IMR-90 (cell line): Measurements from ENCODE around the gene FNDC1. TPM values are rescaled to one million over a fixed set of nuclear protein-coding genes. Genes with fewer than 3 reads are reported as not detected.

Experiments used
- ATAC-seq: fragments of 200-7000 bp; cut with Tn5 transposase; 2 replicates; pipeline ENCODE4 v1.9.1; 2020; ENCODE audit warnings: low read depth, mild to moderate bottlenecking, moderate library complexity
- BruUV-seq: library from RNA; stranded (reverse); fragments of 400-500 nt; replicated peaks from 2 replicates; lab custom pipeline; 2021; lab: Mats Ljungman, UMichigan
- CTCF ChIA-PET: fragments of 300-600 bp; formaldehyde crosslinking; extraction: SDS; loops from one replicate; lab custom pipeline; 2021; ENCODE audit warnings: antibody characterized with exemption; lab: Yijun Ruan, JAX
- POLR2A ChIA-PET: fragments of 300-600 bp; sonication (Branson Sonifier 250); formaldehyde crosslinking; loops from one replicate; lab custom pipeline; 2022; ENCODE audit warnings: antibody characterized with exemption; ENCODE audit not compliant: unreplicated experiment; lab: Charles Lee
- DNase-seq: peaks from one replicate; pipeline ENCODE4 v3.0.0; 2013
- H2AFZ ChIP-seq: replicated peaks from 2 replicates; pipeline ENCODE3; 2013; ENCODE audit warnings: low read length, mild to moderate bottlenecking; ENCODE audit not compliant: poor library complexity
- H2AK5ac ChIP-seq: 2 replicates; pipeline ENCODE4 v1.6.1; 2013; ENCODE audit warnings: low read depth, low read length, inconsistent platforms
- H2AK9ac ChIP-seq: replicated peaks from 2 replicates; pipeline ENCODE3; 2013; ENCODE audit warnings: mild to moderate bottlenecking, low read depth, low read length, moderate library complexity; ENCODE audit not compliant: poor library complexity
- H2BK120ac ChIP-seq: 2 replicates; pipeline ENCODE4 v1.6.1; 2013; ENCODE audit warnings: low read depth, low read length, inconsistent platforms
- H2BK15ac ChIP-seq: 3 replicates; pipeline ENCODE4 v1.6.1; 2013; ENCODE audit warnings: low read depth, low read length, inconsistent platforms
- H2BK20ac ChIP-seq: 2 replicates; pipeline ENCODE4 v1.6.1; 2013; ENCODE audit warnings: low read depth, mild to moderate bottlenecking, inconsistent platforms, low read length, moderate library complexity
- H2BK5ac ChIP-seq: 2 replicates; pipeline ENCODE4 v1.6.1; 2013; ENCODE audit warnings: mild to moderate bottlenecking, low read depth, low read length, inconsistent platforms; ENCODE audit not compliant: poor library complexity, severe bottlenecking
- H3K14ac ChIP-seq: replicated peaks from 2 replicates; pipeline ENCODE4 v1.6.1; 2013; ENCODE audit warnings: low read depth, low read length, inconsistent platforms
- H3K18ac ChIP-seq: 2 replicates; pipeline ENCODE4 v1.6.1; 2013; ENCODE audit warnings: low read depth, low read length, control low read depth
- H3K23ac ChIP-seq: 2 replicates; pipeline ENCODE4 v1.6.1; 2013; ENCODE audit warnings: low read depth, low read length, inconsistent platforms
- H3K27ac ChIP-seq: 2 replicates; pipeline ENCODE4 v1.5.1; 2013; ENCODE audit warnings: mild to moderate bottlenecking, control low read depth, low read length; ENCODE audit not compliant: insufficient read depth
- H3K27me3 ChIP-seq: 2 replicates; pipeline ENCODE4 v1.6.1; 2013; ENCODE audit warnings: low read length; ENCODE audit not compliant: control insufficient read depth, insufficient read depth
- H3K36me3 ChIP-seq: 2 replicates; pipeline ENCODE4 v1.6.1; 2013; ENCODE audit warnings: low read length, mixed read lengths; ENCODE audit not compliant: control insufficient read depth, insufficient read depth
- H3K4ac ChIP-seq: 2 replicates; pipeline ENCODE4 v1.6.1; 2013; ENCODE audit warnings: low read depth, low read length, inconsistent platforms
- H3K4me1 ChIP-seq: 2 replicates; pipeline ENCODE4 v1.6.1; 2013; ENCODE audit warnings: low read length, mixed read lengths; ENCODE audit not compliant: control insufficient read depth, insufficient read depth
- H3K4me2 ChIP-seq: 2 replicates; pipeline ENCODE4 v1.6.1; 2013; ENCODE audit warnings: low read depth, mild to moderate bottlenecking, control low read depth, low read length, moderate library complexity
- H3K4me3 ChIP-seq: 2 replicates; pipeline ENCODE4 v1.5.1; 2013; ENCODE audit warnings: low read depth, mild to moderate bottlenecking, control low read depth, low read length, moderate library complexity; ENCODE audit not compliant: insufficient read depth
- H3K56ac ChIP-seq: 2 replicates; pipeline ENCODE4 v1.6.1; 2013; ENCODE audit warnings: low read length, inconsistent platforms; ENCODE audit not compliant: insufficient read depth; ENCODE audit errors: extremely low read depth
- H3K79me1 ChIP-seq, 2 experiments: 2 replicates each; pipeline ENCODE4 v1.6.1; 2013; ENCODE audit warnings: low read length in 2 of 2, inconsistent platforms in 1 of 2, low read depth in 1 of 2
- H3K9ac ChIP-seq: 2 replicates; pipeline ENCODE4 v1.6.1; 2013; ENCODE audit warnings: low read depth, low read length, control low read depth
- H3K9me1 ChIP-seq: 2 replicates; pipeline ENCODE4 v1.6.1; 2013; ENCODE audit warnings: low read length, inconsistent platforms; ENCODE audit not compliant: insufficient read depth
- H3K9me3 ChIP-seq: 2 replicates; pipeline ENCODE4 v1.6.1; 2013; ENCODE audit warnings: low read length; ENCODE audit not compliant: control insufficient read depth, insufficient read depth
- H4K20me1 ChIP-seq: 2 replicates; pipeline ENCODE4 v1.6.1; 2013; ENCODE audit warnings: low read length, inconsistent platforms; ENCODE audit not compliant: insufficient read depth
- H4K5ac ChIP-seq: 2 replicates; pipeline ENCODE4 v1.6.1; 2013; ENCODE audit warnings: mild to moderate bottlenecking, low read depth, low read length, control low read depth
- H4K8ac ChIP-seq, 2 experiments: 2 replicates each; pipeline ENCODE4 v1.6.1; 2013; ENCODE audit warnings: low read depth in 2 of 2, low read length in 2 of 2, control low read depth in 1 of 2, inconsistent platforms in 1 of 2
- H4K91ac ChIP-seq: 2 replicates; pipeline ENCODE4 v1.6.1; 2013; ENCODE audit warnings: low read depth, low read length, inconsistent platforms; ENCODE audit not compliant: insufficient read depth
- SMC3 ChIP-seq: fragments of 150-350 bp; IDR thresholded peaks from 2 replicates; pipeline ENCODE4 v1.6.1; 2016; ENCODE audit warnings: low read depth, mild to moderate bottlenecking, antibody characterized with exemption, low read length, moderate library complexity
- dilution Hi-C: fragments of 300-500 bp; cut with HindIII; formaldehyde crosslinking; loops from one replicate; pipeline ENCODE4 v1.14.3; 2018; ENCODE audit warnings: low sequenced_read_pairs; ENCODE audit not compliant: unreplicated experiment
- in situ Hi-C: fragments of 300-500 bp; cut with MboI; formaldehyde crosslinking; loops from 3 replicates; pipeline ENCODE4 v1.14.3; 2019; ENCODE audit warnings: low sequenced_read_pairs, inconsistent platforms, mixed read lengths
- intact Hi-C: fragments of 100-400 bp; cut with micrococcal nuclease; formaldehyde crosslinking; loops from 2 replicates; pipeline ENCODE4 v1.10.0; 2022
- polyA plus RNA-seq, 3 experiments: library from polyadenylated mRNA; depleted of rRNA; stranded (reverse); fragments of >200 nt; gene quantifications; 2 replicates each; pipeline ENCODE4 v1.2.3, GENCODE V29; 2012; ENCODE audit warnings: low replicate concordance in 1 of 3
- total RNA-seq: library from RNA; depleted of rRNA; stranded (reverse); fragments of >200 nt; gene quantifications from 2 replicates; pipeline ENCODE4 v1.2.3, GENCODE V29; 2012

Gene FNDC1
- total and polyA plus RNA-seq, 2 of the 4 experiments (the other 2 are of a cell fraction): 0.03 TPM; not detected in 1

DNA sequence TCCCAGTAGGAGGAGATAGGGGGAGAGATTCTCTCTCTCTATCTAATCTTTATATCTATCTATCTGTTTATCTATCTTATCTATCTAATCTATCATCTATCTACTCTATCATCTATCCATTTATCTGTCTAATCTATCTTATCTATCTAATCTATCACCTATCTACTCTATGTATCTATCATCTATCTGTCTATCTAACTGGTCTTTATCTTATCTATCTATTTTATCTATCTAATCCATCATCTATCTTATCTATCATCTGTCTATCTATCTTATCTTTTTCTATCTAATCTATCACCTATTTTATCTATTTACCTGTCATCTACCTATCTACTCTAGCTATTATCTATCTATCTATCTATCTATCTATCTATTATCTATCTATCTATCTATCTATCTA lies 109.4 kb downstream of the FNDC1 start:
- H3K27me3 ChIP-seq: no peaks in the 10 kb centered on the region
- ChIA-PET CTCF (no interaction called here), POLR2A (no interaction called here)
- no peaks in the 10 kb centered on the region; the same call in 1 of the 2 replicates for H3K9me3 ChIP-seq
- H4K20me1 ChIP-seq: no peaks in the 10 kb centered on the region
- no peak for TF ChIP-seq SMC3
- H3K4ac ChIP-seq: no peak overlapping the region
- H3K79me1 ChIP-seq: no peaks in the 10 kb centered on the region
- H3K4me2 ChIP-seq: no peak overlapping the region
- H4K5ac ChIP-seq: no peak overlapping the region
- no peak overlapping the region for H2BK15ac ChIP-seq
- no peak overlapping the region for H2AK5ac ChIP-seq
- no peak overlapping the region for H2BK5ac ChIP-seq
- H2AFZ ChIP-seq: no peak overlapping the region
- H2BK120ac ChIP-seq: no peak overlapping the region
- no TSS peak for BruUV-seq
- DNase-seq (no peak), ATAC-seq (no peak)
- no peak overlapping the region for H3K27ac ChIP-seq
- no peak overlapping the region for H3K18ac ChIP-seq
- H4K8ac ChIP-seq: no peak overlapping the region
- no peak overlapping the region for H2BK20ac ChIP-seq
- no peak overlapping the region for H3K4me3 ChIP-seq
- no peak overlapping the region for H3K9ac ChIP-seq
- no peaks in the 10 kb centered on the region for H3K9me1 ChIP-seq
- H3K14ac ChIP-seq: no peak overlapping the region
- H3K23ac ChIP-seq: no peak overlapping the region
- no peak overlapping the region for H4K91ac ChIP-seq
- in situ Hi-C loops (no loop called here), dilution Hi-C loops (no loop called here), intact Hi-C loops (no loop called here)
- no peak overlapping the region for H2AK9ac ChIP-seq
- no peak overlapping the region for H3K56ac ChIP-seq
- H3K4me1 ChIP-seq: no peaks in the 10 kb centered on the region
- H3K36me3 ChIP-seq: no peaks in the 10 kb centered on the region
